ENCODE measurements around the gene SAMD10.
"Not testable (repeated sequence)": the region's sequence is repeated elsewhere in the genome, so short reads cannot be mapped to it uniquely, and the experiment has no call there.

Gene SAMD10

DNA sequence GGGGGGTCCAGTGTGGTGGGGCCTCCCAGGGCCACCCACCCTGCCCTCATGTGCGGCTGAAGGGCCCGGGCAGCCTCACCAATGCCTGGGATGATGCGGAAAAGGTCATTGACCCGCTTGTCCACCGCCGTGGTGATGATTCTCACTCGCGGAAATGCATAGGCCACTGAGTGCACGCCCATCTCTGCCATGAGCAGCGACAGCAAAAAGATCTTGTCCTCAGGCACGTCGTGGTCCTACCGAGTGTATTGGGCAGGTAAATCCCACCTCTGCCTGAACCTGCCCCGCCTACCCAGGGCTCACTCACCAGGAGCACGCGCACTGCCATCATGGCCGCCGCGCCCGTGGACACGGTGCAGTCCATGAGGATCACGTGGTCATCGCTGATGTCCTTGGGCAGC, 39.4 kb downstream of the SAMD10 start:
- DNase-seq = no peak

DNA sequence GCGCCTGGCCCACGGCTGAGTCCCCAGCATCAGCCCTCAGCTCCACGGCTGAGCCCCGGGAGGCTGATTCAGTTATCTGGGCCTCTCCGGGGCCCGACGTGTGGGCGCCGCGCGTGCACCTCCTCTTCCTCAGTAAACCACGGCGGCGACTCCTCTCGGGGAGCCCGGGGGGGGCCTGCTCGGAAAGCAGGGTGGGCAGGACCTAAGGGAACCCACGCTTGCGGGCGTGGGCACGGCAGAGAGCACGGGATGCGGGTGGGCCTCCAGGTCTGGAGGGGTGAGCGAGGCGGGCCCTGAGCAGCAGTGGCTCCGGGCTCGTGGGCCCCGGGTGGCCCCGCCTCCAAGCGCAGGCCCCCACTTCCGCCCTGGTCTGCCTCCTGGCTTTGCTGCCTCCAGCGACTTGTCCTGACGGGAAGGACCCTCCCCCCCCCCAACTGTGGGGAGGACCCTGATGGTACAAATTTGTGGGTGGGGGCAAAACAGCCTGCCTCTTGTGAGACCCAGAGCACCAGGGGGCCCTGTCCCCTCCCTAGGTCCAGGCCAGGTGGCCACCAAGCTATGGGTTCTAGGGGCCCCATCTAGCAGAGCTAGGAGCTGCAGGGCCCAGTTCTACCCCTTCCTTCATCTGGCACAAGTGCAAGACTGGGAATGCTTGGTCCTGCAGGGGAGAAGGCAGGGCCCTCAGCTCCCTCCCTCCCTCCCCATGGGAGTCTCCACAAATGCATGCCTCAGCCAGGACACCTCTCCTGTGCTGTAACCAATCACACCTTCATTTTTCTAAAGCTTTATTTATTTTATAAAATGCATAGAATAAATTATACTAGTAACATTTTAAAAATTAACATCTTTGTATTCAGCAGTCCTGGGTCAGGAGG, 40.1 kb downstream of the SAMD10 start:
- no peak for DNase-seq

DNA sequence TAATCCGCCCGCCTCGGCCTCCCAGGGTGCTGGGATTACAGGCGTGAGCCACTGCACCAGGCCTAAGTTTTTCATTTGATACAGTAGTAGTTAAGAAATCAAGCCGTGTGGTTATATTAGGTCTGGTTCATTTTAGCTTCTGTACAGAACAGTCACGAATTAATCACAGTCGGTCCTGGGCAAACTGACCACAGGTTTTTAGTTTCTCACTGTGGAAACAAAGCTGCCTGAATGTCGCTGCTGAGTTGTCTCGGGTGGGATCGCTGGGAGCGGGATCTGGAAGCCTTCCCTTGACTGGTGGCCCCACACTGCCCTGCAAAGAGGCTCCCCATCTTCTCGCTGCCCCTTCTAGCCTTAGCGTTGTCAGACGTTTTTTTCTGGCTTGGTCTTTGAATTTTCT, 41.8 kb downstream of the SAMD10 start:
- DNase-seq = no peak

DNA sequence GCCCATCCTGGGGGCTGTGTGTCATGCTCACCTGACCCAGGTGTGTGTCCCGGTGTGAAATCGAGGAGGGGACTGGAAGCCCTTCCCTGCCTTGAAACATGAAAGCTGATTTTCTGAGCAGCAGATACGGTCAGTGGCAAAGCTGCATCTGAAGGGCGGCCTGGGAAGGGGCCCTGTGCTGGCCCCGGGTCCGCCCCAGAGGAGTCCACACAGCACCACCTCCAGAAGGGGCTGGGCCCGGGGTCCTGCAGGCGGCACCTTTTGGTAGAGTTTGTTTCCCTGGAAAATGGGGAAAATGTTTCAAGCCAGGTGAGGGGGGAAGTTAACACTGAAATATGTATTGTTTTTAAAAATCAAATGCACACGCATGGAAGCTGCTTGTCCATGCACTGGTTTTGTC, 44.0 kb downstream of the SAMD10 start:
- DNase-seq = no peak

- no peak for DNase-seq
Observed at GRCh38 chr20:63934271-63935068, 45.0 kb downstream of the SAMD10 start.

DNA sequence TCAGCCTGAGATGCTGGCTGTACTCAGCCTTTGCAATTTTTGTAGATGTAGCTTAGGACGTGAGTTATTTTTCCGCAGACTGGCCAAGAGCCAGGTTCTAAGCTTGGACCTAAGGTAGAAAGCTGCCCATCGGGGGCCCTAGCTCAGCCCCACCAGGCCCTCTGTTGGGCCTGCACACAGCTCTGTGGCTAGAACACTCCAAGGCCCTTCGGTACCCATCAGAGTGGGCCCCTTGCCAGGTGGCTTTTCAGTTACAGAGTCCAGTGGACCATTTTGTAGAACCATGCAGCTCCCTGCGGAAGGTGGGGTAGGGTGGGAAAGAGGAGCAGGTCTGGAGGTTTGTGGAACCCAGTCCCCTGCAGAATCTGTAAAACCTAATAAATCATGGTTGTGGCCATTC, 45.8 kb downstream of the SAMD10 start:
- DNase-seq = no peak

- DNase-seq = no peak
Observed at GRCh38 chr20:63932606-63933160, 46.8 kb downstream of the SAMD10 start.

- DNase-seq = no peak
Observed at GRCh38 chr20:63931735-63932134, 47.7 kb downstream of the SAMD10 start.

DNA sequence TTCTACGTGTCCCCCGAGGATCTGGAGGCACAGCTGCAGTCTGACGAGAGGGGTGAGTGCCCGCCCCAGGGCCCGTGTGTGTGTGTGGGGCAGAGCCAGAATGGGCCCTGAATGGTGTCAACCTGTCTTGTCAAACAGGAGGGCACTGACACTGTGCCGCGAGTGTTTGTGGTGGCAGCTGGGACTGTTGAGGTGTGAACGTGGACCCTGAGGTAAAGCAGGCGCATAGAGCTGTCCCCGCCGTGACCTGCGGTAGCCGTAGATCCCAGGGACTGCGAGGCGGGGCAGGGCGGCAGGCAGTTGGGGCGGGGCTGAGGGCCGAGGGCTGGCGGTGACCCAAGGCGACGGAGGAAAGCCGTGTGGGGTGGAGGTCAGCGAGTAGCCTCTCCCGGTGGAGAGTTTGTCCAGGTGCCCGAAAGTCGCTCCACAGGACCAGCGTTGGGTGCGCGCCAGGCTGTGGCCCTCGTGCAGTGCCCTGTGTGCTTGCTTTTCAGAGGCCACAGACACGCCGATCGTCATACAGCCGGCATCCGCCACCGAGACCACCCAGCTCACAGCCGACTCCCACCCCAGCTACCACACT, 48.4 kb downstream of the SAMD10 start:
- no peak for DNase-seq

DNA sequence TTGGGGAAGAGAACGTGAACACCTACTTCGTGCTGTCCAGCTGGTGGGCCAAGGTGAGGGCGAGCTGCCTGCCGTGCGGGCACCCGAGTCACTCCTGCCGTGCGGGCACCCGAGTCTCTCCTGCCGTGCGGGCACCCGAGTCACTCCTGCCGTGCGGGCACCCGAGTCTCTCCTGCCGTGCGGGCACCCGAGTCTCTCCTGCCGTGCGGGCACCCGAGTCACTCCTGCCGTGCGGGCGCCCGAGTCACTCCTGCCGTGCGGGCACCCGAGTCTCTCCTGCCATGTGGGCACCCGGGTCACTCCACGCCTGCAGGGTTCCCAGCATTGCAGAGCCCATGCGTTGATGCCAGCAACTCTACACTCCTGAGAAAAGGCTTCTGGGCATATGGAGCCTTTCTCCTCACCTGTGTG, 50.0 kb downstream of the SAMD10 start:
- not testable (repeated sequence) for DNase-seq

- DNase-seq = no peak
Observed at GRCh38 chr20:63929071-63929470, 50.4 kb downstream of the SAMD10 start.

DNA sequence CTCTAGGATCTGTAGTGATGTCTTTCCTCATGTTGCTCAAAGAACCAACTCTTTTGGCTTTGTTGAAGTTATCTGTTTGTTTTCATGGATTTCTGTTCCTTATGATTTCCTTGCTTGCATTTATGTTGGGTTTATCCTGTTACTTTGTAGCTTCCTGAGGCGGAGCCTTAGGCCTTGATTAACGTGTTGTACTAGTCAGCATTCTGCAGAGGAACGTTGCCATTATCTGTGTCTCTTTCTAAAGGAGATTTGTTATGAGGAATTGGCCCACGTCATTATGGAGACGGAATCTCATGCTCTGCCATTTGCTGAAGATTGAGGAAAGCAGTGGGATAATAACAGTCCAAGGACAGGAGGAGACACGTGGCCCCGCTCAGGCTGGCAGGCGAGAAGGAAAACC, 53.1 kb downstream of the SAMD10 start:
- DNase-seq = no peak

DNA sequence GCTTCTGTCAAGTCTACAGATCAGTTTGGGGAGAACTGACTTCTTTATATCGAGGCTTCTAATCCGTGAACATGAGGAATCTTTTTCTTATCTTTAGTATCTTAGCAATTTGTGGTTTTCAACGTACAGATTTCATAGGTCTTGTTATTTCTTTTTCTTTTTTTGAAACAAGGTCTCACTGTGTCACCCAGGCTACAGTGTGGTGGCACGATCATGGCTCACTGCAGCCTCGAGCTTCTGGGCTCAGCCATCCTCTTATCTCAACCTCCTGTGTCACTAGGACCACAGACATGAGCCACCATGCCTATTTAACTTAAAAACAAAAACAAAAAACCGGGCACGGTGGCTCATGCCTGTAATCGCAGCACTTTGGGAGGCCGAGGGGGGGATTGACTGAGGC, 55.2 kb downstream of the SAMD10 start:
- DNase-seq = no peak
